Posterior cingulate gyrus (tissue), 11 donors: ENCODE results near the gene NDUFA7.
"Not testable (repeated sequence)": the region's sequence is repeated elsewhere in the genome, so short reads cannot be mapped to it uniquely, and the experiment has no call there.

Experiments
- DNase-seq, 10 donors: peaks; one replicate each; pipeline versions ENCODE4 v3.0.0 to v3.0.0-alpha.2; 2020 to 2021; ENCODE audit warnings: mixed read lengths in 3 of 10
- intact Hi-C: fragments of 100-400 bp; cut with DNase I; formaldehyde crosslinking; loops from one replicate; pipeline ENCODE4 v1.15.1; 2023

The NDUFA7 gene

DNA sequence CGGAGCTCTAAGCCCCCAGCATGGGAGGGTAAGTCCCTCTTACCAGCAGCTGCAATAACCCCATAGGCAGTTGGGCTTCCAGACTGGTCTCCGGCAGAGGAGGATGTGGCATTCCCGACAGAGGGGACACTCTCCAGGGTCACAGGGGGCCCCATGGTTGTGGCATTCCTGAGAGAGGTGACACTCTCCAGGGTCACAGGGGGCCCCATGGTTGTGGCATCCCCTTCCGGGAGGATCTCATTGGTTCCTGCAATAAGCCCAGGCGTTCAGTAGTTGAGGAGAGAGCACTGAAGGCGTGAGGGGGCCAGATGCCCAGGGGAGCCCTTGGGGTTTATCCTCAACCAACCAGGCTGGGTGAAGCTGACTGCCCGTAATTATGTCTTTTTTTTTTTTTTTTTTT, 18.4 kb downstream of the NDUFA7 start:
- intact Hi-C loops, result no loop called here
- peak in 2 of 10 donors; percentile 32 to 43 for DNase-seq

GRCh38 chr19:8302357-8302691, 18.9 kb downstream of the NDUFA7 start:
- peak in 2 of 10 donors; percentile 8 to 70 for DNase-seq
- intact Hi-C loops, result no loop called here

- intact Hi-C loops, result not testable (repeated sequence)
These were observed 29.8 kb downstream of the NDUFA7 start for GRCh38 chr19:8291337-8291736.

DNA sequence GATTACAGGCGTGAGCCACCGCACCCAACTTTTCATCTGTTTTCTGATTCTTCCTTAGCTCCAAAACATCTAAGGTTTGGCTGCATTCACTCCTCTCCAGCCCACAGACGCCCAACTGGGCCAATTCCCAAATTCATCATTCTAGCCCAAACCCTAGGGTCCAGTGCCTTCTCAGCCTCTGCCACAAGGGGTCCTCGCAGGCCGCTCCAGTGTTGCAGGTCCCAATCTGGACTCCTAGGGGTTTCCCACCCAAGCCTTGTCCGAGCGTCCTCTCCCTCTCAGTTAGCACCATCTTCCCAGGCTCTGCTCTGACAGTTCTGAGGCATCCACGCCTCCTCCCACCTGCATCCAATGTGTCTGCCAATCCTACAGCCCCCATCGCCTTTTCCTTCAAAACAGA, 44.7 kb downstream of the NDUFA7 start:
- intact Hi-C loops, DNase-seq: not testable (repeated sequence)

More at GRCh38 chr19:8291337-8291736, 29.8 kb downstream of the NDUFA7 start:
- DNase-seq, result not testable (repeated sequence)

- intact Hi-C loops, result loop anchor here (5.0 kb wide), 1 partner anchor 48 kb away; no protein-coding TSS in a partner anchor
- DNase-seq, result no peak
These were observed 51.5 kb downstream of the NDUFA7 start for GRCh38 chr19:8269724-8270123.

- intact Hi-C loops, result loop anchor here (5.0 kb wide), 1 partner anchor 51 kb away; no protein-coding TSS in a partner anchor
- DNase-seq, result peak in 1 of 10 donors; percentile 8
These were observed 55.3 kb downstream of the NDUFA7 start for GRCh38 chr19:8265872-8266271.

- intact Hi-C loops, result not testable (repeated sequence)
- DNase-seq, result peak in 1 of 10 donors; percentile 14
These were observed 56.9 kb downstream of the NDUFA7 start for GRCh38 chr19:8264248-8264647.

GRCh38 chr19:8262431-8262830, 58.7 kb downstream of the NDUFA7 start:
- DNase-seq, result peak in 4 of 10 donors; percentile 2 to 52 (median 28)
- intact Hi-C loops, result no loop called here

DNA sequence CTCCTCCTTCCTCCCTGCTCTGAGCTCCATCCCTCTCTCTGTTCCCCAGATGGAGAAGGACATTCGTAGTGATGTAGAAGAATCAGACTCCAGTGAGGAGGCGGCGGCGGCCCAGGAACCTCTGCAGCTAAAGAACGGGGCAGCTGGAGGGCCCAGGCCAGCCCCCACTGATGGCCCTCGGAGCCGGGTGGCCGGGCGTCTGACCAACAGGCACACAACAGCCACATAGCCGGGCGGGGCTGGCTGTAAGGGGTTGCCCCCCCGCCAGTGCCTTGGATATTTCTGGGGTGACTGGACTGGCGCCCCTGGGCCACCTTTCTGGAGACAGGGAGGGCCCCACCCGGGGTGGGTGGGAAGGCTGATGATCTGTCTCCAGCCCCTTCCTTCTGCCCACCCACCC, 59.3 kb downstream of the NDUFA7 start:
- peak in 4 of 10 donors; percentile 3 to 64 (median 57) for DNase-seq
- intact Hi-C loops, result no loop called here

DNA sequence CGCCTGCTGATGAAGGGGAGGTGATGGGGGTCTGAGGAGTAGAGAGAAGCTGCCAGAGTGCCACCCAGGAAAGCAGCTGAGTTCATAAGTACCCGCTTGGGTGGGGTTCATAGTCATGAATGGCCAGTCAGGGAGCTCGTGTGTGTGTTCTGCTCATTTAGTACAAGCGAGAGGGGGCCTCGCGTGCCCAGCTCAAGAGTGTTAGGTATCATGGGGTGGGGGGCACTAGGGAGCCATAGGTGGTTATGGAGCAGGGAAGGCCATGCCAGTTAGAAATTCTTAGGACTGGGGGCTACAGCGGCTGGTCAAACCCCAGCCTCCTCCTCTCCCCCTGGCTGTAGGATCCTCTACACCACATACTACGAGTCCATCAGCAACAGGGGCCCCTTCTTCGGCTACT, 59.8 kb downstream of the NDUFA7 start:
- intact Hi-C loops, result no loop called here
- peak in 2 of 10 donors; percentile 34 to 48 for DNase-seq
